Cardiac fibroblast (primary cell): ENCODE results near the gene AMH.

ENCODE experiments used
- DNase-seq, 2 donors: peaks; one replicate each; pipeline versions ENCODE4 v3.0.0 to v3.0.0-alpha.2; 2010; ENCODE audit warnings: low read depth in 2 of 2
- H3K4me3 ChIP-seq, 2 donors: replicated peaks in 1 of 2; 1 replicate in 1 of 2; 2 replicates in 1 of 2; pipeline ENCODE4 v1.5.1; 2011; ENCODE audit warnings: low read depth in 2 of 2, low read length in 2 of 2, mild to moderate bottlenecking in 2 of 2, moderate library complexity in 1 of 2
- TF ChIP-seq, protein P1 (sequence below): IDR thresholded peaks from one replicate; pipeline ENCODE4 v1.5.1; 2011; ENCODE audit warnings: low read depth, mild to moderate bottlenecking, low read length, inconsistent platforms

The AMH gene

GRCh38 chr19:2288818-2289713 is 39.9 kb downstream of the AMH start:
- no peak for DNase-seq
- TF ChIP-seq, protein P1, sequence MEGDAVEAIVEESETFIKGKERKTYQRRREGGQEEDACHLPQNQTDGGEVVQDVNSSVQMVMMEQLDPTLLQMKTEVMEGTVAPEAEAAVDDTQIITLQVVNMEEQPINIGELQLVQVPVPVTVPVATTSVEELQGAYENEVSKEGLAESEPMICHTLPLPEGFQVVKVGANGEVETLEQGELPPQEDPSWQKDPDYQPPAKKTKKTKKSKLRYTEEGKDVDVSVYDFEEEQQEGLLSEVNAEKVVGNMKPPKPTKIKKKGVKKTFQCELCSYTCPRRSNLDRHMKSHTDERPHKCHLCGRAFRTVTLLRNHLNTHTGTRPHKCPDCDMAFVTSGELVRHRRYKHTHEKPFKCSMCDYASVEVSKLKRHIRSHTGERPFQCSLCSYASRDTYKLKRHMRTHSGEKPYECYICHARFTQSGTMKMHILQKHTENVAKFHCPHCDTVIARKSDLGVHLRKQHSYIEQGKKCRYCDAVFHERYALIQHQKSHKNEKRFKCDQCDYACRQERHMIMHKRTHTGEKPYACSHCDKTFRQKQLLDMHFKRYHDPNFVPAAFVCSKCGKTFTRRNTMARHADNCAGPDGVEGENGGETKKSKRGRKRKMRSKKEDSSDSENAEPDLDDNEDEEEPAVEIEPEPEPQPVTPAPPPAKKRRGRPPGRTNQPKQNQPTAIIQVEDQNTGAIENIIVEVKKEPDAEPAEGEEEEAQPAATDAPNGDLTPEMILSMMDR: no peak

GRCh38 chr19:2289714-2290435 is 40.8 kb downstream of the AMH start:
- TF ChIP-seq, protein P1: no peak
- no peak for DNase-seq
- peak overlapping the region in 1 of 2 donors; percentile 21 for H3K4me3 ChIP-seq

More at GRCh38 chr19:2288818-2289713, 39.9 kb downstream of the AMH start:
- H3K4me3 ChIP-seq: no peak overlapping the region

- H3K4me3 ChIP-seq: no peak overlapping the region
- TF ChIP-seq, protein P1: no peak
- DNase-seq: no peak
Observed at GRCh38 chr19:2290441-2291184, 41.5 kb downstream of the AMH start.

DNA sequence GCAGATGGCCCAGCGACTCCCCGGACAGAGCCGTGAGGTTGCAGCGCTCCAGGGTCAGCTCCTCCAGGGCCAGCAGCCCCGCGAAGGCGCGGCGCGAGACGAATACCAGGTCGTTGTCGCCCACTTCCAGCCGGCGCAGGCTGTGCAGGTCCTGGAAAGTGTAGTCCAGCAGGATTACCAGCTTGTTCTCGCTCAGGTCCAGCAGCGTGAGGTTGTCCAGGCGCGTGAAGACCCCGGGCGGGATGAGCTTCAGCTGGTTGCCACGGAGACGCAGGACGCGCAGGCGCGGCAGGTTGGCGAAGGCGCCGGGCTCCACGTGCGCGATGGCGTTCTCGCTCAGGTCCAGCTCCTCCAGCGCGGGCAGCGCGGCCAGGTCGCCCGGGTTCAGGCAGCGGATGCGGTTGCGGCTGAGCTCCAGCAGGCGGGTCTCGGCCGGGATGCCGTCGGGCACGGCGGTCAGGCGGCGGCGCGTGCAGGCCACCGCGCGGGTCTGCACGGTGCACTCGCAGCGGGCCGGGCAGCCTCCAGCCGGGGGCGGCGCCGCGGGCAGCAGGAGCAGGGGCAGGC is 42.1 kb downstream of the AMH start:
- DNase-seq: no peak
- no peak overlapping the region for H3K4me3 ChIP-seq

DNA sequence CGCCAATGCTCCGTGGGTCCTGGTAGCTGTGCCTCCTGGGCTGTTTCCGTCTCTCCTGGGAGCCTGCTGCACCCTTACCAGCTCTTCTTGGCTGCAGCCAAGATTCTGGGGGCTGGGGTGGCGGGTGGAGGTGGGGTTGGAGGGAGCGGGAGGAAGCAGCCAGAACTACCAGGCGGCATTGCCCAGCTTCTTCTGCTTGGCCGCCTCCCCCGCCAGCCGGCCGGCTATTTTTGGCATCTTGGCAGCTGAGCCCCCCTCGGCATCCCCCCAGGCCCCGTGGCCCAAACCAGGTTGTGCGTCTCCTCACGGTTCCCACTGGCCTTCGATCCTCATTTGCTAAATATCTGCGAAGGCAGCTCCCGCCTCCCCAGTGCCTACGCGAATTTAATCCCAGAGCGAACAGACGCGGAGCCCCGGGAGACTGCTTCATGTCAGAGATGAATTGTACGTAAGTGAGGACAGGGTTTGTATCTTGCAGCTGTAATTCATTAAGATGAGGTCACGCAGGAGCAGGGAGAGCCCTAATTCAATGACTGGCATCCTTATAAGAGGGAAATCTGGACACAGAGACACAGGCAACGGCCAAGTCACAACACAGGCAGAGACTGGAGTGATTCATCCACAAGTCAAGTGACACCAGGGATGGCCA is 45.7 kb downstream of the AMH start:
- DNase-seq: peak; percentile 74 to 82
- TF ChIP-seq, protein P1: no peak
- no peak overlapping the region for H3K4me3 ChIP-seq

More for the DNA sequence above, 42.1 kb downstream of the AMH start:
- TF ChIP-seq, protein P1: no peak

GRCh38 chr19:2296141-2296540 is 47.0 kb downstream of the AMH start:
- no peak overlapping the region for H3K4me3 ChIP-seq
- no peak for DNase-seq
- TF ChIP-seq, protein P1: no peak
